CD4-positive, CD25-positive, alpha-beta regulatory T cell (primary cell): ENCODE measurements around the gene GNAI3. TPM values are rescaled to one million over a fixed set of nuclear protein-coding genes. Genes with fewer than 3 reads are reported as not detected.

Experiments used
- ATAC-seq, 2 donors: fragments of 150-1000 bp; cut with Tn5 transposase; one replicate each; pipeline ENCODE4 v1.10.0; 2021; ENCODE audit warnings: low read depth in 2 of 2, moderate number of reproducible peaks in 2 of 2, moderate library complexity in 1 of 2
- DNase-seq, 3 donors: peaks; one replicate each; pipeline versions ENCODE4 v3.0.0 to v3.0.0-alpha.2; 2012 to 2022; ENCODE audit warnings: mixed read lengths in 1 of 3
- H3K27ac ChIP-seq: one replicate; pipeline ENCODE4 v1.7.0; 2013; ENCODE audit warnings: mild to moderate bottlenecking, low read length; ENCODE audit not compliant: insufficient read depth, poor library complexity, severe bottlenecking
- H3K27me3 ChIP-seq: one replicate; pipeline ENCODE4 v1.7.0; 2013; ENCODE audit warnings: low read length; ENCODE audit not compliant: control insufficient read depth, insufficient read depth
- H3K36me3 ChIP-seq: one replicate; pipeline ENCODE4 v1.7.0; 2013; ENCODE audit warnings: mild to moderate bottlenecking, low read length, moderate library complexity; ENCODE audit not compliant: control insufficient read depth, insufficient read depth
- H3K4me1 ChIP-seq: 2 replicates; pipeline ENCODE4 v1.7.0; 2013; ENCODE audit warnings: mild to moderate bottlenecking, low read length; ENCODE audit not compliant: insufficient read depth, control insufficient read depth, poor library complexity, severe bottlenecking
- H3K4me3 ChIP-seq: one replicate; pipeline ENCODE4 v1.7.0; 2013; ENCODE audit warnings: low read depth, mild to moderate bottlenecking, low read length, moderate library complexity
- H3K9me3 ChIP-seq, 2 experiments: 1 replicate in 1 of 2; 2 replicates in 1 of 2; pipeline ENCODE4 v1.7.0; 2013; ENCODE audit warnings: low read length in 2 of 2, mild to moderate bottlenecking in 1 of 2, moderate library complexity in 1 of 2; ENCODE audit not compliant: control insufficient read depth in 2 of 2
- H3K27ac Mint-ChIP-seq, 3 donors: one replicate each; pipeline ENCODE4 v1.8.0; 2020 to 2022; ENCODE audit warnings: mild to moderate bottlenecking in 3 of 3, mixed read lengths in 3 of 3, moderate library complexity in 2 of 3
- H3K27me3 Mint-ChIP-seq: one replicate; pipeline ENCODE4 v1.8.0; 2022; ENCODE audit warnings: mild to moderate bottlenecking, mixed read lengths
- H3K36me3 Mint-ChIP-seq: one replicate; pipeline ENCODE4 v1.8.0; 2020; ENCODE audit warnings: mixed read lengths
- H3K4me1 Mint-ChIP-seq, 4 donors: one replicate each; pipeline ENCODE4 v1.8.0; 2020 to 2022; ENCODE audit warnings: mixed read lengths in 4 of 4, mild to moderate bottlenecking in 1 of 4
- H3K4me3 Mint-ChIP-seq, 4 donors: one replicate each; pipeline ENCODE4 v1.8.0; 2020 to 2022; ENCODE audit warnings: mild to moderate bottlenecking in 4 of 4, mixed read lengths in 4 of 4, moderate library complexity in 3 of 4
- H3K9me3 Mint-ChIP-seq, 7 donors: one replicate each; pipeline ENCODE4 v1.8.0; 2020 to 2022; ENCODE audit warnings: mixed read lengths in 7 of 7, mild to moderate bottlenecking in 3 of 7, moderate library complexity in 2 of 7
- polyA plus RNA-seq, 4 donors: library from polyadenylated mRNA; unstranded; fragments of 300-500 nt; fragmentation: Illumina TruSeq; gene quantifications; one replicate each; pipeline ENCODE4 v1.2.3, GENCODE V29; 2021
- total RNA-seq: library from RNA; stranded (reverse); gene quantifications from one replicate; pipeline ENCODE4 v1.2.3, GENCODE V29; 2022

The GNAI3 gene
- total RNA-seq (7.4 TPM), polyA plus RNA-seq (10 to 100 TPM in 2 of 4 donors, 1 to 10 TPM in 2; 9.4 to 10.3 (median 9.9) TPM)

GRCh38 chr1:109548321-109549267 lies at the start of gene GNAI3:
Gene GNAI3, plus strand, starts transcription at chr1:109548615. Its CDS starts 106 bp downstream, at chr1:109548721.
- H3K4me3 ChIP-seq = peak within 1 kb of the TSS; percentile 93
- H3K4me1 ChIP-seq = peaks cover 49% of the 10 kb centered on the region
- no peaks in the 10 kb centered on the region for H3K36me3 ChIP-seq
- peak within 1 kb of the TSS; percentile 92 for H3K27ac ChIP-seq
- Mint-ChIP-seq H3K27me3 (peaks cover 5% of the 10 kb centered on the region), H3K9me3 (no peaks in the 10 kb centered on the region), H3K4me1 (peaks cover 4 to 67% (median 45%) of the 10 kb centered on the region in 4 donors), H3K4me3 (peak within 1 kb of the TSS; percentile 98 to 100 (median 100)), H3K36me3 (peaks cover 4% of the 10 kb centered on the region), H3K27ac (peak within 1 kb of the TSS; percentile 97 to 100 (median 99))
- ATAC-seq (peak; percentile 96 to 97), DNase-seq (peak; percentile 95 to 99 (median 95))
- H3K27me3 ChIP-seq = no peaks in the 10 kb centered on the region
- H3K9me3 ChIP-seq = no peaks in the 10 kb centered on the region

- DNase-seq (no peak), ATAC-seq (no peak)
- Histone ChIP-seq H3K4me1 (peaks cover 99% of the 10 kb centered on the region), H3K9me3 (no peaks in the 10 kb centered on the region), H3K27ac (peak overlapping the region; percentile 87), H3K4me3 (no peak overlapping the region), H3K36me3 (peaks cover 38% of the 10 kb centered on the region), H3K27me3 (no peaks in the 10 kb centered on the region)
- Mint-ChIP-seq H3K4me3 (peak overlapping the region in 3 of 4 donors; percentile 66 to 84 (median 81)), H3K27me3 (peaks cover 4% of the 10 kb centered on the region), H3K4me1 (peaks cover 17 to 96% (median 65%) of the 10 kb centered on the region in 4 donors), H3K27ac (peak overlapping the region; percentile 76 to 94 (median 83)), H3K36me3 (peaks cover 18% of the 10 kb centered on the region), H3K9me3 (no peaks in the 10 kb centered on the region)
These were observed 49.3 kb upstream of the GNAI3 start for GRCh38 chr1:109499081-109499480.

- H3K4me1 Mint-ChIP-seq = peaks cover 18 to 95% (median 67%) of the 10 kb centered on the region in 4 donors
- H3K4me3 ChIP-seq = no peak overlapping the region
- peaks cover 18% of the 10 kb centered on the region for H3K36me3 Mint-ChIP-seq
- H3K4me3 Mint-ChIP-seq = peak overlapping the region; percentile 29 to 84 (median 76)
- peaks cover 38% of the 10 kb centered on the region for H3K36me3 ChIP-seq
- ATAC-seq (peak in 1 of 2 donors; percentile 23), DNase-seq (peak; percentile 43 to 71 (median 50))
- no peaks in the 10 kb centered on the region for H3K27me3 ChIP-seq
- H3K27ac ChIP-seq = peak overlapping the region; percentile 87
- H3K9me3 Mint-ChIP-seq = no peaks in the 10 kb centered on the region
- no peaks in the 10 kb centered on the region for H3K9me3 ChIP-seq
- peaks cover 99% of the 10 kb centered on the region for H3K4me1 ChIP-seq
- peaks cover 3% of the 10 kb centered on the region for H3K27me3 Mint-ChIP-seq
- peak overlapping the region; percentile 76 to 94 (median 83) for H3K27ac Mint-ChIP-seq
These were observed 48.5 kb upstream of the GNAI3 start for GRCh38 chr1:109499661-109500536.

GRCh38 chr1:109500941-109501381 lies 47.5 kb upstream of the GNAI3 start:
- Mint-ChIP-seq H3K27ac (peak overlapping the region; percentile 83 to 97 (median 94)), H3K4me1 (peaks cover 15 to 95% (median 68%) of the 10 kb centered on the region in 4 donors), H3K27me3 (no peaks in the 10 kb centered on the region), H3K9me3 (no peaks in the 10 kb centered on the region), H3K36me3 (peaks cover 19% of the 10 kb centered on the region), H3K4me3 (peak overlapping the region in 3 of 4 donors; percentile 36 to 84 (median 70))
- H3K4me1 ChIP-seq = peaks cover 99% of the 10 kb centered on the region
- H3K9me3 ChIP-seq = no peaks in the 10 kb centered on the region
- ATAC-seq (no peak), DNase-seq (no peak)
- H3K36me3 ChIP-seq = peaks cover 33% of the 10 kb centered on the region
- H3K4me3 ChIP-seq = peak overlapping the region; percentile 70
- no peaks in the 10 kb centered on the region for H3K27me3 ChIP-seq
- H3K27ac ChIP-seq = peak overlapping the region; percentile 87

GRCh38 chr1:109501644-109502363 lies 46.6 kb upstream of the GNAI3 start:
- no peak for ATAC-seq
- no peak for DNase-seq
- H3K9me3 ChIP-seq = no peaks in the 10 kb centered on the region
- Mint-ChIP-seq H3K36me3 (peaks cover 20% of the 10 kb centered on the region), H3K4me1 (peaks cover 11 to 95% (median 67%) of the 10 kb centered on the region in 4 donors), H3K27me3 (no peaks in the 10 kb centered on the region), H3K27ac (peak overlapping the region; percentile 94 to 97 (median 96)), H3K4me3 (peak overlapping the region; percentile 79 to 90 (median 87)), H3K9me3 (peaks cover 0 to 4% (median 0%) of the 10 kb centered on the region in 7 donors)
- H3K4me3 ChIP-seq = peak overlapping the region; percentile 70
- H3K4me1 ChIP-seq = peaks cover 95% of the 10 kb centered on the region
- no peaks in the 10 kb centered on the region for H3K27me3 ChIP-seq
- peak overlapping the region; percentile 87 for H3K27ac ChIP-seq
- peaks cover 25% of the 10 kb centered on the region for H3K36me3 ChIP-seq

GRCh38 chr1:109502364-109502851 lies 46.0 kb upstream of the GNAI3 start:
- Mint-ChIP-seq H3K27me3 (no peaks in the 10 kb centered on the region), H3K36me3 (peaks cover 25% of the 10 kb centered on the region), H3K4me3 (peak overlapping the region; percentile 79 to 90 (median 87)), H3K4me1 (peaks cover 11 to 97% (median 69%) of the 10 kb centered on the region in 4 donors), H3K9me3 (peaks cover 0 to 6% (median 0%) of the 10 kb centered on the region in 7 donors), H3K27ac (peak overlapping the region; percentile 94 to 96 (median 95))
- Histone ChIP-seq H3K9me3 (no peaks in the 10 kb centered on the region), H3K27ac (peak overlapping the region; percentile 87), H3K4me3 (peak overlapping the region; percentile 70), H3K36me3 (peaks cover 22% of the 10 kb centered on the region), H3K27me3 (no peaks in the 10 kb centered on the region), H3K4me1 (peaks cover 94% of the 10 kb centered on the region)
- DNase-seq (peak; percentile 50 to 80 (median 76)), ATAC-seq (peak; percentile 87 to 91)
